ENCODE results near the gene STKLD1. TPM values are rescaled to one million over a fixed set of nuclear protein-coding genes. Genes with fewer than 3 reads are reported as not detected.

STKLD1 gene
- total and polyA plus RNA-seq, 2 donors (not counting 1 experiment from before 2014, with no cell fraction given) = 0.18 to 1.1 TPM

DNA sequence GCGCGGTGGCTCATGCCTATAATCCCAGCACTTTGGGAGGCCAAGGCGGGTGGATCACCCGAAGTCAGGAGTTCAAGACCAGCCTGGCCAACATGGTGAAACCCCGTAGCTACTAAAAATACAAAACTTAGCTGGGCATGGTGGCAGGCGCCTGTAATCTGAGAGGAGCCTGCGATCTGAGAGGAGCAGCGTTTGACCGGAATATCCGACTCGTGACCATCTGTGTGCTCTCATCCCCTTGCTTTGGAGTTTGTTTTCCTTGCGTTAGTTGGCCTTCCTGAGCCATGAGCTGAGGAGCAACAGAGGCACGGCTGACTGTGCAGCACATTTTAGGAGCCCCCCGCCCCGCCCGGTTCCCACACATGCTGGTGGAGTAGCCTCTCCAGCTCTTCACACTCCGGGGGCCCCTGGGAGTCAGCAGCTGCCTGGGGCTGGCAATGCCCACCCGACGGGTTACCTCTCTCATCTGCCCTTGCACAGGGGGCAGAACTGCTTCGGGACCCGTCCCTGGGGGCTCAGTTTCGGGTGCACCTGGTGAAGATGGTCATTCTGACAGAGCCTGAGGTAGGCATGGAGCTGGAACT lies 49.0 kb downstream of the STKLD1 start:
- Mint-ChIP-seq H3K27me3 (peaks cover 14% of the 10 kb centered on the region), H3K4me3 (no peak overlapping the region), H3K9me3 (ENCODE audit: insufficient read depth) (no peaks in the 10 kb centered on the region), H3K27ac (no peak overlapping the region), H3K4me1 (peaks cover 27% of the 10 kb centered on the region)
- H3K27ac ChIP-seq (ENCODE audit: low read length in 2 of 2) = no peak overlapping the region
- H3K4me2 ChIP-seq (replicated peaks; ENCODE audit: low read depth, low read length, poor library complexity, severe bottlenecking) = no peak overlapping the region
- peaks cover 26 to 35% of the 10 kb centered on the region in 2 donors for H3K4me1 ChIP-seq (ENCODE audit: control insufficient read depth in 2 of 2, insufficient read depth in 2 of 2, low read length in 2 of 2)
- ChIA-PET POLR2A (interaction anchor here (1.0 kb wide), 1 partner anchor 25 kb away, joined by 3 read pairs; no protein-coding TSS in a partner anchor), CTCF (no interaction called here)
- 92% methylated on average over 22 of the region's 22 CpGs for WGBS (ENCODE audit: insufficient coverage)
- H2AFZ ChIP-seq (ENCODE audit: insufficient read depth, low read depth, low read length, poor library complexity, severe bottlenecking) = no peak overlapping the region
- intact Hi-C loops (cut with micrococcal nuclease) = no loop called here
- H4K20me1 ChIP-seq (ENCODE audit: control insufficient read depth, insufficient read depth, low read length, poor library complexity, severe bottlenecking) = no peaks in the 10 kb centered on the region
- H3K79me2 ChIP-seq (ENCODE audit: control insufficient read depth, insufficient read depth, low read length) = no peaks in the 10 kb centered on the region
- peaks cover 0 to 5% (median 0%) of the 10 kb centered on the region in 3 donors for H3K9me3 ChIP-seq (ENCODE audit: control extremely low read depth in 1 of 3, control insufficient read depth in 2 of 3, insufficient read depth in 1 of 3, low read length in 2 of 3)
- ATAC-seq (ENCODE audit: low read depth) (no peak), DNase-seq (no peak)
- H3K27me3 ChIP-seq (replicated peaks in 1 of 4; ENCODE audit: control extremely low read depth in 1 of 4, control insufficient read depth in 3 of 4, insufficient read depth in 4 of 4, low read length in 3 of 4) = peaks cover 0 to 21% (median 5%) of the 10 kb centered on the region in 4 experiments
- no peak overlapping the region for H3K4me3 ChIP-seq (ENCODE audit: control extremely low read depth in 1 of 5, extremely low read depth in 1 of 5, insufficient read depth in 1 of 5, low read depth in 2 of 5, low read length in 4 of 5)
- no peak overlapping the region for H3K9ac ChIP-seq (ENCODE audit: low read length)
- TF ChIP-seq, protein P1, sequence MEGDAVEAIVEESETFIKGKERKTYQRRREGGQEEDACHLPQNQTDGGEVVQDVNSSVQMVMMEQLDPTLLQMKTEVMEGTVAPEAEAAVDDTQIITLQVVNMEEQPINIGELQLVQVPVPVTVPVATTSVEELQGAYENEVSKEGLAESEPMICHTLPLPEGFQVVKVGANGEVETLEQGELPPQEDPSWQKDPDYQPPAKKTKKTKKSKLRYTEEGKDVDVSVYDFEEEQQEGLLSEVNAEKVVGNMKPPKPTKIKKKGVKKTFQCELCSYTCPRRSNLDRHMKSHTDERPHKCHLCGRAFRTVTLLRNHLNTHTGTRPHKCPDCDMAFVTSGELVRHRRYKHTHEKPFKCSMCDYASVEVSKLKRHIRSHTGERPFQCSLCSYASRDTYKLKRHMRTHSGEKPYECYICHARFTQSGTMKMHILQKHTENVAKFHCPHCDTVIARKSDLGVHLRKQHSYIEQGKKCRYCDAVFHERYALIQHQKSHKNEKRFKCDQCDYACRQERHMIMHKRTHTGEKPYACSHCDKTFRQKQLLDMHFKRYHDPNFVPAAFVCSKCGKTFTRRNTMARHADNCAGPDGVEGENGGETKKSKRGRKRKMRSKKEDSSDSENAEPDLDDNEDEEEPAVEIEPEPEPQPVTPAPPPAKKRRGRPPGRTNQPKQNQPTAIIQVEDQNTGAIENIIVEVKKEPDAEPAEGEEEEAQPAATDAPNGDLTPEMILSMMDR (IDR thresholded peaks at IDR 0.05) = no peak
- no peak for TF ChIP-seq EZH2 (IDR thresholded peaks at IDR 0.05; ENCODE audit: borderline replicate concordance, insufficient read depth, low read depth, low read length, poor library complexity, severe bottlenecking)
- no peaks in the 10 kb centered on the region for H3K36me3 ChIP-seq (replicated peaks in 1 of 2; ENCODE audit: control extremely low read depth in 1 of 2, control insufficient read depth in 1 of 2, extremely low read depth in 1 of 2, insufficient read depth in 2 of 2, low read length in 1 of 2)

DNA sequence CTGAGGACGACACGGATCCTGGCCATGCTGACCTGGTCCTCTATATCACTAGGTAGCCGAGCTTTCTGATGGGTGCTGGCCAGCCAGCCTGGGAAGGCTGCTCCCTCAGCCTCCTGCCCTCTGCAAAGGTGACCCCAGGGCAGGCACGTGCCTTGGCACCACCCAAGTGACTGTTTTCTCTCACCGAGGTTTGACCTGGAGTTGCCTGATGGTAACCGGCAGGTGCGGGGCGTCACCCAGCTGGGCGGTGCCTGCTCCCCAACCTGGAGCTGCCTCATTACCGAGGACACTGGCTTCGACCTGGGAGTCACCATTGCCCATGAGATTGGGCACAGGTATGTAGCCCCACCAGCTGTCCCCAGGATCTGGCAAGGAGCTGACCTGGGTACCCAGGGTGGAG lies 49.8 kb downstream of the STKLD1 start:
- H3K9me3 ChIP-seq (ENCODE audit: control extremely low read depth in 1 of 3, control insufficient read depth in 2 of 3, insufficient read depth in 1 of 3, low read length in 2 of 3) = peaks cover 0 to 3% (median 0%) of the 10 kb centered on the region in 3 donors
- no peaks in the 10 kb centered on the region for H3K79me2 ChIP-seq (ENCODE audit: control insufficient read depth, insufficient read depth, low read length)
- 92% methylated on average over 11 of the region's 11 CpGs for WGBS (ENCODE audit: insufficient coverage)
- H4K20me1 ChIP-seq (ENCODE audit: control insufficient read depth, insufficient read depth, low read length, poor library complexity, severe bottlenecking) = no peaks in the 10 kb centered on the region
- POLR2A ChIA-PET = interaction anchor here (1.0 kb wide), 1 partner anchor 24 kb away, joined by 3 read pairs; no protein-coding TSS in a partner anchor
- peaks cover 14% of the 10 kb centered on the region for H3K27me3 Mint-ChIP-seq
- ATAC-seq (ENCODE audit: low read depth) (no peak), DNase-seq (no peak)
- H3K4me1 Mint-ChIP-seq = peaks cover 22% of the 10 kb centered on the region
- no peak overlapping the region for H2AFZ ChIP-seq (ENCODE audit: insufficient read depth, low read depth, low read length, poor library complexity, severe bottlenecking)
- CTCF ChIA-PET = no interaction called here
- H3K4me1 ChIP-seq (ENCODE audit: control insufficient read depth in 2 of 2, insufficient read depth in 2 of 2, low read length in 2 of 2) = peaks cover 17 to 28% of the 10 kb centered on the region in 2 donors
- H3K36me3 ChIP-seq (replicated peaks in 1 of 2; ENCODE audit: control extremely low read depth in 1 of 2, control insufficient read depth in 1 of 2, extremely low read depth in 1 of 2, insufficient read depth in 2 of 2, low read length in 1 of 2) = no peaks in the 10 kb centered on the region
- no peak overlapping the region for H3K27ac ChIP-seq (ENCODE audit: low read length in 2 of 2)
- H3K27ac Mint-ChIP-seq = no peak overlapping the region
- peaks cover 0 to 21% (median 5%) of the 10 kb centered on the region in 4 experiments for H3K27me3 ChIP-seq (replicated peaks in 1 of 4; ENCODE audit: control extremely low read depth in 1 of 4, control insufficient read depth in 3 of 4, insufficient read depth in 4 of 4, low read length in 3 of 4)
- intact Hi-C loops (cut with micrococcal nuclease) = no loop called here
- no peaks in the 10 kb centered on the region for H3K9me3 Mint-ChIP-seq (ENCODE audit: insufficient read depth)
- TF ChIP-seq, protein P1 (IDR thresholded peaks at IDR 0.05) = no peak
- TF ChIP-seq EZH2 (IDR thresholded peaks at IDR 0.05; ENCODE audit: borderline replicate concordance, insufficient read depth, low read depth, low read length, poor library complexity, severe bottlenecking) = no peak
- H3K4me3 Mint-ChIP-seq = no peak overlapping the region
- H3K9ac ChIP-seq (ENCODE audit: low read length) = no peak overlapping the region
- H3K4me3 ChIP-seq (ENCODE audit: control extremely low read depth in 1 of 5, extremely low read depth in 1 of 5, insufficient read depth in 1 of 5, low read depth in 2 of 5, low read length in 4 of 5) = no peak overlapping the region
- H3K4me2 ChIP-seq (replicated peaks; ENCODE audit: low read depth, low read length, poor library complexity, severe bottlenecking) = no peak overlapping the region
